Progenitor cell of endocrine pancreas (in vitro differentiated cells): ENCODE measurements around the gene TNFRSF25. TPM values are rescaled to one million over a fixed set of nuclear protein-coding genes. Genes with fewer than 3 reads are reported as not detected.
A peak's percentile ranks its signal among the peaks of the same experiment; 100 is the strongest.

Experiments
- DNase-seq: peaks from one replicate; pipeline ENCODE4 v3.0.0; 2021; ENCODE audit warnings: low spot score; ENCODE audit not compliant: unreplicated experiment
- H3K27ac Mint-ChIP-seq: 2 replicates; pipeline ENCODE4 v1.8.0; 2021; ENCODE audit warnings: mild to moderate bottlenecking, moderate library complexity, mixed read lengths
- H3K27me3 Mint-ChIP-seq: 2 replicates; pipeline ENCODE4 v1.8.0; 2021; ENCODE audit warnings: mixed read lengths
- H3K36me3 Mint-ChIP-seq: 2 replicates; pipeline ENCODE4 v1.8.0; 2022; ENCODE audit warnings: mixed read lengths; ENCODE audit not compliant: insufficient read depth
- H3K4me1 Mint-ChIP-seq: 2 replicates; pipeline ENCODE4 v1.8.0; 2021; ENCODE audit warnings: low read depth, mixed read lengths
- H3K4me3 Mint-ChIP-seq: 2 replicates; pipeline ENCODE4 v1.8.0; 2021; ENCODE audit warnings: low read depth, mild to moderate bottlenecking, moderate library complexity, mixed read lengths
- H3K9me3 Mint-ChIP-seq: 2 replicates; pipeline ENCODE4 v1.8.0; 2021; ENCODE audit warnings: low read depth, mixed read lengths
- total RNA-seq: library from RNA; stranded (reverse); gene quantifications from 2 replicates; pipeline ENCODE4 v1.2.1, GENCODE V29; 2021
- TF ChIP-seq, protein P1 (sequence below): fragments of 200-600 bp; sonication (generic); IDR thresholded peaks from one replicate; pipeline ENCODE4 v1.5.0; 2021; ENCODE audit warnings: antibody characterized with exemption, mild to moderate bottlenecking; ENCODE audit not compliant: unreplicated experiment

Gene TNFRSF25
- total RNA-seq, 1 donor from 2014 or later: 68.9 TPM

DNA sequence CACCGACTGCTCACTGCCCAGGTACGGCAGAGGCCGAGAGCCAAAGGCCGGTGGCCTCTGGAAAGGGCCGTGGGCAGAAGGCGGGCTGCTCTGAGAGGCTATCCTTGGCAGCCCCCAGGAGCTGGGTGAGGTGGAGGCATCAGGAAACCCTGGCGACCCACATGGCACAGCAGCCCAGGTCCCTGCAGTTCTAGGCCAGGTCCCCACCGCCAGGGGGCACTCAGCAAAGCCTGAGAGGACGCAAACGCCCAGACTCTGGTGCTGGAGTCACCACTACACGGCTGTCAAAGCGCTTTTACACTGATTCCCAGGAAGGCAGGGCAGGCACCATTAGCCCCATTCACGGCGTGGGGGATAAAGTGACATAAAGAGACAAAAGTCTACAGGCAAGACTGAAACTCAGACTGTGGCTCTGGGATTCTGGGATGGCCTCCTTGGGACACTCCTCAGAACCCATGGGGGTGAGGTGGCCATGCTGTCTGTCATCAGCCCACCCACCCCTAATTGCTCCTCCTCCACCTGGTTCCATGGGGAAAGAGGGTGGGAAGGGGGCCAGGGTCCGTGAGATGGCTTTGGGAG is 20.5 kb upstream of the TNFRSF25 start:
- TF ChIP-seq, protein P1, sequence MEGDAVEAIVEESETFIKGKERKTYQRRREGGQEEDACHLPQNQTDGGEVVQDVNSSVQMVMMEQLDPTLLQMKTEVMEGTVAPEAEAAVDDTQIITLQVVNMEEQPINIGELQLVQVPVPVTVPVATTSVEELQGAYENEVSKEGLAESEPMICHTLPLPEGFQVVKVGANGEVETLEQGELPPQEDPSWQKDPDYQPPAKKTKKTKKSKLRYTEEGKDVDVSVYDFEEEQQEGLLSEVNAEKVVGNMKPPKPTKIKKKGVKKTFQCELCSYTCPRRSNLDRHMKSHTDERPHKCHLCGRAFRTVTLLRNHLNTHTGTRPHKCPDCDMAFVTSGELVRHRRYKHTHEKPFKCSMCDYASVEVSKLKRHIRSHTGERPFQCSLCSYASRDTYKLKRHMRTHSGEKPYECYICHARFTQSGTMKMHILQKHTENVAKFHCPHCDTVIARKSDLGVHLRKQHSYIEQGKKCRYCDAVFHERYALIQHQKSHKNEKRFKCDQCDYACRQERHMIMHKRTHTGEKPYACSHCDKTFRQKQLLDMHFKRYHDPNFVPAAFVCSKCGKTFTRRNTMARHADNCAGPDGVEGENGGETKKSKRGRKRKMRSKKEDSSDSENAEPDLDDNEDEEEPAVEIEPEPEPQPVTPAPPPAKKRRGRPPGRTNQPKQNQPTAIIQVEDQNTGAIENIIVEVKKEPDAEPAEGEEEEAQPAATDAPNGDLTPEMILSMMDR: peak; percentile 95
- H3K4me1 Mint-ChIP-seq: peaks cover 19% of the 10 kb centered on the region
- DNase-seq: peak; percentile 89
- no peaks in the 10 kb centered on the region for H3K36me3 Mint-ChIP-seq
- peak overlapping the region; percentile 82 for H3K27ac Mint-ChIP-seq
- no peaks in the 10 kb centered on the region for H3K27me3 Mint-ChIP-seq
- no peaks in the 10 kb centered on the region for H3K9me3 Mint-ChIP-seq
- H3K4me3 Mint-ChIP-seq: peak overlapping the region; percentile 80

DNA sequence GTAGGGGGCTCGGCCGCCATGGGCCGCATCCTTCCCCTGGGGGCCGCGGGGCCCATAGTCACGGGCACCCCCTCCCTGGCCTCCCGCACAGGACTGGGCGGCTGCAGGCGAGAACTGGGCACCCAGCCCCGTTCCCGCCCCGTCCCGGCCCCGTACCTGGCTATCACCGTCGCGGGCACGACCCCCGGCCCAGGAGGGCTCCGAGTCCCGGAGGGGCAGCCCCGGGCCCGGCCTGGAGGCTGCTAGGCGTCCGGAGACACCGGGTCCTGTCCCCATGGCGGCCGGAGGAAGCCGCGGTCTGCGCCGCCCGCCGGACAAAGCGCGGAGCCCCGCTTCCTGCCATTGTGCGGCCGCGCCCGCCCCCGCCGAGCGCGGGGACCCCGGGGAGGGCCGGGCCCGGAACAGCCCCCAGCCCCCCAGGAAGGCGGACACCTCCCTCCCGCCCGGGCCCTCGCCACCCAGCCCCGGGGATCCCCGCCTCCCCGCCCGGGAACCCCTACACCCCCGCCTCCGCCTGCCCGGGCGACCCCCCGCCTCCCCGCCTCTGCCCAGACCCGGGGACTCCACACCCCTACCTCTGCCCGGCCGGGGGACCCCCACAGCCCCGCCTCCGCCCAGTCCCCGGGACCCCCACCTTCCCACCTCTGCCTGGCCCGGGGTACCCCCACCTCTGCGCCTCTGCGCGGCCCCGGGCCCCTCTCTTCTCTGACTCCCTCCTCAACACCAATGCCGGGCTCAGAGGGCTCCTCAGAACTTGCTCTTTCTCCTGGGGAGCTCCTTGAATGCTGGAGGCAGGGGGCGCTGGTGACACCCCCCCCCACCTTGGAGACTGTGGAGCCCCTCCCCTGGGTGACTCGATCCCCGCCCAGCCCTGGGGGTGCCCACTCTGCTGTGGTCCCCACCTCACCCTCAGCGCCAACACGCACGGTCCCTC is 19.5 kb upstream of the TNFRSF25 start:
- Mint-ChIP-seq H3K4me3 (peak overlapping the region; percentile 80), H3K27ac (peak overlapping the region; percentile 81), H3K9me3 (no peaks in the 10 kb centered on the region), H3K36me3 (no peaks in the 10 kb centered on the region), H3K27me3 (no peaks in the 10 kb centered on the region), H3K4me1 (peaks cover 14% of the 10 kb centered on the region)
- TF ChIP-seq, protein P1: no peak
- DNase-seq: no peak

DNA sequence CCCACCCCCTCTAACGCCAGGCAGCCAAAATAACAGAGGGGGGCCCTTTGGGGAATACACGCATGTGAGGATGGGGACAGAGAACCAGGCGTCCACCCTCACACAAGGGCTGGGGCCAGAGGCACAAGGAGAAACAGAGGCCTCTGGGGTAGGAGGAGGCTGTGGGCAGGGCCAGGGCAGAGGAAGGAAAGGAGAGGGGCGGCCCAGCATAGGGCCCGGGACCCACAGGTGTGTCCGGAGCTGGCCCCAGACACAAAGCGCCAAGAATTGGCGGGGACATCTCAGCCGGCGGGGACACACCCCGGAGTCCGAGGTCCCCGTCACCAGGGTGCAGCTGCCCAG is 18.8 kb upstream of the TNFRSF25 start:
- H3K9me3 Mint-ChIP-seq: no peaks in the 10 kb centered on the region
- H3K4me3 Mint-ChIP-seq: peak overlapping the region; percentile 88

DNA sequence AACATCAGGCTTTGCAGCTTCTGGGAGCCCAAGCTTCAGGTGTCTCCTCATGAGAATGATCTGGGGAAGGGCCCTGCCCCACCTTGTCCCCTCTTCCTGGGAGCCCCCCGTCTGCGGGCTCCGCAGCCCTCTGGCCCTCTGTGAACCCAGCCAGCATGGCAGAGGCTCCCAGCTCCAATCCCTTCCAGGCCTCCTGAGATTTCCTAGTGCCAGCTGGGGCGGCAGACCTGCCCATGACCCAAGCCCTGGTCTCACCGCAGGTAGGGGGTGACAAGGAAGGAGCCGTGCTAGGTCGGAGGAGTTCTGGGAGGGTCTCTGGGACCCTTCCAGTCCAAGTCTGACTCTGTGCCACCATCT is 17.8 kb upstream of the TNFRSF25 start:
- no peak for DNase-seq
- peaks cover 2% of the 10 kb centered on the region for H3K36me3 Mint-ChIP-seq
- H3K27me3 Mint-ChIP-seq: no peaks in the 10 kb centered on the region
- no peak overlapping the region for H3K27ac Mint-ChIP-seq
- H3K4me3 Mint-ChIP-seq: peak overlapping the region; percentile 88
- TF ChIP-seq, protein P1: no peak
- H3K9me3 Mint-ChIP-seq: no peaks in the 10 kb centered on the region
- peaks cover 16% of the 10 kb centered on the region for H3K4me1 Mint-ChIP-seq

More for the DNA sequence above, 18.8 kb upstream of the TNFRSF25 start:
- Mint-ChIP-seq H3K36me3 (no peaks in the 10 kb centered on the region), H3K4me1 (peaks cover 14% of the 10 kb centered on the region), H3K27ac (peak overlapping the region; percentile 78), H3K27me3 (no peaks in the 10 kb centered on the region)
- peak; percentile 13 for DNase-seq
- TF ChIP-seq, protein P1: no peak

DNA sequence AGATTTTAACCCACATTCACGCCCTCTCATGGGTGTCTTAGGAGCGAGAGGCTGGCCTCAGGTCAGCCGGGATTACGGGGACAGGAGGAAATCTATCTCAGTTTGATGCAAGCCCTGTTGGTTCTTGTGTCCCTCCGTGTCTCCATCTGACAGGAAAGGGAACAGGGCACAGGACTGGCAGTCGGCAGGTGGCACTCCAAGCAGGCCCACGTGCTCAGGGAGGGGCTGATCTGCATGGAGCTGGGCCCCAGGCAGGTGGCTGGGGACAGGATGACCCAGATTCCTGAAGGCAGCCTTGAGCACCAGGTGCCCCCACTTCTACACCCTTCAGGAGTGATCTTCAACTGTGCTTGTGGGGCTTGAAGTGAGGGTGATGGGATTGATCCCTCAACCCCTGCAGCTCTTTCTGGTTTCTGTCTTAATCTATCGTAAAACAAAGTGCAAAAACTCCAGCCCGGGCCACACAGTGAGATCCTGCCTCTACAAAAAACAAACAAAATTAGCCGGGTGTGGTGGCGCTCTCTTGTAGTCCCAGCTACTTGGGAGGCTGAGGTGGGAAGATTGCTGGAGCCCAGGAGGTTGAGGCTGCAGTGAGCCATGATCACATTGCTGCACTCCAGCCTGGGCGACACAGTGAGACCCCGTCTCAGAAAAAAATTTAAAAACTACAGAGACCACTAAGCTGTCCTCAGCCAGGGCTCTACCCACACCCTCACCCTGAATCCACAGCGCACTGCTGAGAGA is 17.2 kb upstream of the TNFRSF25 start:
- Mint-ChIP-seq H3K27ac (peak overlapping the region; percentile 45), H3K9me3 (no peaks in the 10 kb centered on the region), H3K4me3 (peak overlapping the region; percentile 88), H3K4me1 (peaks cover 16% of the 10 kb centered on the region), H3K27me3 (no peaks in the 10 kb centered on the region), H3K36me3 (peaks cover 2% of the 10 kb centered on the region)
- DNase-seq: no peak
- TF ChIP-seq, protein P1: no peak
